HG03558 (cell line): ENCODE results near the gene UEVLD.
"Not testable (repeated sequence)": the region's sequence is repeated elsewhere in the genome, so short reads cannot be mapped to it uniquely, and the experiment has no call there.

ENCODE experiments used
- ATAC-seq: cut with Tn5 transposase; IDR thresholded peaks from one replicate; pipeline ENCODE4 v1.9.1; 2021; ENCODE audit warnings: moderate number of reproducible peaks; ENCODE audit not compliant: unreplicated experiment; ENCODE audit errors: extremely low read depth

The UEVLD gene

DNA sequence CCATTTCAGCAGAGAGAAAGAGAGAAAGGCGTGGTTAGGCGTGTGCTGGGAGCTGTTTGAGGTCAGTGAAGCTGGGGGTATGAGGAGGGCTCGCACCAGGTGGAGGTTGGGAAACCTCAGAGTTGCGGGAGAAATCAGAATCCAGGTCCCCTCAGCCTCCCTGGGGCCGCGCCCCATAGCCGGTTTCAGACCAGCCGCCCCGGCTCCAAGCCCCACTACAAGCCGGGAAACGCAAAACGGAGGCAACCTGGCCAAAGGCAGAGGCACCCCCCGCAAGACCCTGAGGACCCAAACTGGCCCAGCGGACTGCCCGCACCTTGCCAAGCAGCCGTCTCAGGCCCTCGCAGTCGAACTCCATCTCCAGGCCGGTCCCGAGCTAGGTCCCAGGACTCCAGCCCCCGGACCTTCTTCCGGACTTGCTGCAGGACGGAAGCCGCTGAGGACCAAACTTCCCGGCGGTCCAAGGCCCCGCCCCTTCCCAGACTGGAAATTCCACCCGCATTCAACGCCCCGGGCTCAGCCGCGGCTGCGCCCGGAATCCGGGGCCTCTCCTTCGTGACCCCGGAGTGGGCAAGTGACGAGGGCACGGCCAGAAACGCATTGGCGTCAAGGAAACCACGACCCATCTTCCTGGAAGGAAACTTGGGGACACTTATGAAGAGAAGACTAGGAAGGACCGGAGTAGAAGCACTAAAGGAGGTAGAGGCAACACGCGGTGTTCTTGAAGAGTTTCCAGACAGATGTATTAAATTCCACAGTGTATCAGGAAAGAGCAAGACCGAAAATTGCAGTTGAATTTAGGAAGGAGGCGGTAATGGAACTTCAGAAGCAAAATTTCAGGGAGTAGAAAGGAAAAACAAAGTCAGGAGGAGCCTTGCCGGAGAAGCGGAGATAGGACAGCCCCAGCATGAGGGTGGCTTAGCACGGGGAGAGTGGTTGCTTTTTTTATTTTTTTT, at the start of gene UEVLD:
UEVLD (minus strand) TSS at position 438 of the 956 bp plus-strand sequence; CDS start at position 358, 80 bp downstream.
- ATAC-seq = no peak

DNA sequence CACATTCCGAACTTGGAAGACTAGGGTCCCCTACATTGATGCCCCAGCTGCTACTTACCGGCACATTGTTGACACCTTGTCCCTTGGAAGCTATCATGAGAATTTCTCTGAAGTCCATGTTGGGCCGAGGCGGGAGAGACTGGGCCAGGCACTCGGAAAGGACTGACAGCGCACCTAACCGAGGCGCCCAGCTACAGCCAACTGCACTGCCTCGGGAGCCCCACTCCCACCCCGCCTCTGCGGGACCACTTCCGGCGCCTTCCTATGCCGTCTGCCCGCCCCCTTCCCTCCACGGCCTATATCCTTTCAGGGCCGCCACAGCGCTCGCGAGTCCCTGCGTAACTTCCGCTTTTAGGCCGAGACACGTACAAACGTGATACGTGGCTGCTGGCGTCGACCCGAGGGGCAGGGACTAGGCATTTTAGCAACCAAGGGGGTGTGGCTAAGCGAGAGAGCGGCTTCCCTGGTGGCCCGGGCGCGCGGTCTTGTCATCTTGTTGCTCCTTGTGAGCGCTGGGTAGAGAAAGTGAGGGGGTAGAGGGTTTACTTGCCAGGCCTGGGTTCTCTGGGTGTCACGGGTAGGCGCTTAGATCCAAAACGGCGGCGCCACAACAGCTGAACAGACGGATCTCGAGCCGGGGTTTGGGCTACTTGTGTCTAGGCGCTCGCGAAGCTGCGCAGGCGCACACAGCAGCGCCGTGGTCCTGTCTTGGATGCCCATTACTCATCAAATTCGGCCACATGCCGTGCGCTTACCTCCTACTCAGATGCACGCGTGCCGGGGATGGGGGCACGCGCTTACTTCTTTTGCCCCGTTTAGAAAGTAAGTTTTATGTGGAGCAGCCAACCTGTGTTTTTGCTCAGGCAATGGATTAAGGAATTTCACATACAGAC, 45.9 kb upstream of the UEVLD start, which contains the start of gene SPTY2D1:
SPTY2D1 (minus strand) TSS at position 203 of the 893 bp plus-strand sequence; CDS start at position 118, 85 bp downstream.
- ATAC-seq = peak; percentile 92

DNA sequence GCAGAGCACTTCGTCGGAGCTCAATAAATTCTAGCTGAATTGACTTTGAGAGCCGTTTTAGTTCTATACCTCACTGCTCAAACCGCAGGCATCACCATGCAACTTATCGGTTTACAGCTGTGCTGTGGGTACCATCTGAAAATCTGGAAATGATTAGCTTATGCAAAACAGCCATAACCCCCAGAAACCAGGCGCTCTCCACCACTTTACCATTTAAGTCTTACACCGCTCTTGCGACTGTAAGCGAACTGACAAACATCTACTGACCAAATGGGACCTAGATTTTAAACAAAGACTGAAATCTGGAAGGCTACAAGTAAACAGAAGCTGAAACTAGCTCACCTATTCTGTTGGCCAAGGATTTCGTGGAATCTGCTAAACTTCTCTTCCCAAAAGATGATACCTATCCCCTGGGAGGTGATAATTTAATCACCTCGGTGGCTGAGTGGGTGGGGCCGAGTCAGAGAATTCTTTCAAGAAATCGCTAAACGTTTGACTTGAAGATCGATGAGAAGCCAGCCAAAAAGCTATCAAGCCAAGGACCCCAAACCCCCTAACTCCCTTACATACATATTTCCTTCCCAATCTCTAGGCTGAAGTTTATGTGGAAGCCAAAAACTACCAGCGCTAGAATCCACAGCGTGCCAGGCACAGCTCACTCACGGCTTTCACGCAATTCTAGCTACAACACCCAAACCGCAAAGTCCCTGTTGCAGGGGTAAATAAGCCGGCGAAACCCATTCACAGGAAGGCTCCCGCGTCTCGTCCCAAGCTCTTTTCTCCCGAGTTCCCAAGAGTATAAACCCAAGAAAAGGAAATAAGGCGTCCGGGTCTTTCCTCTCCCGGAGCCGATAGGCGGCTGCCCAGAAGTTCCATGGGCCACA, 45.0 kb upstream of the UEVLD start:
- peak; percentile 56 for ATAC-seq

DNA sequence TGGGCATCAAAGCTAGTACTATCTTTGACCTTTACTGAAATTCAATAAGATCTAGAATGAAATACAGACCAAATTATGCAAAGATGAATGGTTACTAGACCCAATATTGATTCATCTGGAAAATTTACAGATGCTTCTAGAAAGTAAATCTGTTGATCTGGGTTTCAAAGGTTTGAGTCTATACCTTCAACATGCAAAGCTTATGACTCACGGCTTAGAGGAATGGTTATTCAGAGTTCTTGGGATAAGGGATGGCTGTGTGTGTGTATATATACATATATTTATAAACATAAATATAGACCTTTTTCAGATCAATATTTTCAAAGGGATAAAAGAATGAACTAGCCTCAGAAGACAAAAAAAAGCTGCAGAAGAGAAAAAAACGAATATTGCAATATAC, 44.3 kb upstream of the UEVLD start:
- ATAC-seq = no peak

DNA sequence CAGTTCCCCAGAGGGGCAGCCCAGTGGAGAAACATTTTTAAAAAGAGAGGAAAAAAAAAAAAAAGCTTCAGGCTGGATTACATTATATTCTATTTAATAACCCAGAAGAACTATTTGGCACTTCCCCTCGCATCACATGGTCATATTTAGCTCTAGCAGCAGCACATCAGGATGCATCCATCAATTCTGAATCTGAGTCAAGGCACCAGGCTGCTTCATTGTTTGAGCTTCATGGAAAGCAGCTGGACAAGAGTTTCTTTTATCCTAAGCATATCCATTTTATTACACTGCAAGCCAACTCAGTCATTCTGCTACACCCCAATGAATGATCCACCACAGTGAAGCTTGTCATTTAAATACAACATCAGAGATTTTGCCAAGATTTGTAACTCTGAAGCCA, 35.6 kb upstream of the UEVLD start:
- ATAC-seq = no peak

DNA sequence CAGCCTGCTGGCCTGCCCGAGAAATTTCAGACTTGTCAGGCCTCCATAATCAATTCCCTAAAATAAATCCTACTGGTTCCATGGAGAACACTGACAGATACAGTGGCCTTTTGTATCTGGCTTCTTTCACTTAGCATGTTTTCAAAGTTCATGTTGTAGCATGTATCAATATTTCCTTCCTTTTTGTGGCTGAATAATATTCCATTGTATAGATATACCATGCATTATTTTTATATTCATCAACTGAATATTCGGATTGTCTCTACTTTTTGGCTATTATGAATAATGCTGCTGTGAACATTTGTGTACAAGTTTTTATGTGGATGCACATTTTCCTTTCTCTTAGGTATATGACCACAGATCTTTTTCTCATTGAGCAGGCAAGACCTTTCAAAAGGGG, 35.2 kb upstream of the UEVLD start:
- ATAC-seq = no peak

DNA sequence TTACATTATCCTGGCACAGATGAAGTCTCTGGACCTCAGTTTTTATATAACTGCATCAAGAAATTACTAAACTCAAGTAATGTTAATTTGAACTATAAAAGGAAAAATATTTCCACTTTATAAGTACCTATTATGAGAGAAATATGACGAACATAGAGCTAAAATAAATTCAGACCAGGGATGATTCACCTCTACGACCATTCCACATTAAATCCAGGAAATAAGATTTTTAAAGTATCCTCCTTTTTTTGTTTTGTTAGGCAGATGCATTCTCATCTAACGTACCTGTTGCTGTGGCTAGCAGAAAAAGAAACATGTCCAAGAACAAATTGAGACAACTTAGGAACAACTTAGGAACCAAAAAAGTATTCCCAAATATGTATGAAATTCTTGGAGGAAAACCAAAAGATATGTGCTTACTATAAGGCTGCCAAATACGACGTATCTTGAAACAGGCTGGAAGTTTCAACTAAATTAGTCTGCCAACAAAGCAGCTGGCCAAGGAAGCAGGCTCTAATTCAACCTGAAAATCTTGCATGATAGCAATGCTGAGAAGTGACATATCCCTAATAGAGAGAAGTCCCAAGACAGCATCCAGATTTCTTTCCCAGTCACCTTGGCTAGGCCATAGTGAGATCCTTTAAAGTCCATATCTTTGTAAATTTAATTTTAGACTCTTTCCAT, 29.9 kb upstream of the UEVLD start:
- ATAC-seq = no peak

DNA sequence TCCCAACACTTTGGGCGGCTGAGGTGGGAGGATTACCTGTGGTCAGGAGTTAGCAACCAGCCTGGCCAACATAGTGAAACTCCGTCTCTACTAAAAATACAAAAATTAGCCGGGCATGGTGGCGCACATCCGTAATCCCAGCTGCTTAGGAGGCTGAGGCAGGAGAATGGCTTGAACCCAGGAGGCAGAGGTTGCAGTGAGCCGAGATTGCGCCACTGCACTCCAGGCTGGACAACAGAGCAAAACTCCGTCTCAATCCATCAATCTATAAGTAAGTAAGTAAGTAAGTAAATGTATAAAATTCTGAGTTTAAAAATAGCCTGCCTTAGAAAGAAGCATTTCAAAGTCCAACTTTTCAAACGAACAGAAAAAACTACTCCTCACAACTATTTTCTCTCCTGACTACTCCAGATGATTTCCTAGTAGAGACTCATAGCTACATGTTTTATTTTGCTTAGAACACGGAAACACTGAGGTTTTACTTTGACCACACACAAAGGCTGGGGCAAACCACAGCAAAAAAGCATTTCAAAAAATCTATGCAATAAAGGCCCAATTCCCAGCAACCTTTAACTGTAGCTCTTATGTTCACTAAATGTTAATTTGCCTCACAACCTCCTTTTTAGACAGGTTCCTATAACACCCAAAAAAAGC, 29.3 kb upstream of the UEVLD start:
- peak; percentile 29 for ATAC-seq

DNA sequence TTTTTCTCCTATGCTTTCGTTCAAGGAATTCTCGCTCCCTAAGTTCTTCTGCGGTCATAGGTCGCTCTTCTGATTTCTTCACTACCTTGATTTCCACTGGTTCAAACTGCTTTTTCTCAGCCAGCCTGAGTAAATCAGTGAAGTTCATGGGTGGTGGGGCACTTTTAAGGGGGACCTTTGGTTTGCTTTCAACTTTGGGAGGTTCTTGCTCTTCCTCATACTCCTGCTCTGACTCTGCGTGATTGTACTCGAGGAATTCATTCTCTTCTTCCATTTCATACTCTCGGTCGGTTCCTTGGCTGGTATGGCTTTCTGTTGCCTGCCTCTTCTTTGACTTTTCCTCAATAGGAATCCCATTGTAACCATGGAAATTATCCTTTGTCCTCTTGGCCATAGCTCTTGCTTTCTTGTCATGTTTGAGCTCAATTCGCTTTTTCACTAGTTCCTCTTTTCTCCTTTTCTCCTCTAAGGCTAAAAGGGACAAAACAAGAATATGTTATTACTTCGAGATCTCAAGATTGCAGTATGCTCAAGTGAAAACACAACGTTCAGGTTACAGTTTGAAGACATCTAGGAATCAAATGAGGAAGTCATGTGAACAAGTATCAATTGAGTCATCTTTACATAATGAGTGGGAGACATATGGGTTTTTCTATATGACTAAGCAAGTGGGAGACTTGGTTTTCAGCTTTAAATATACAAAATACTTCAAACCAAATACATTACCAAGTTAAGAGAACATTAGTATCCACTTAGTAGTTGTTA, 27.3 kb upstream of the UEVLD start:
- ATAC-seq = peak; percentile 90

DNA sequence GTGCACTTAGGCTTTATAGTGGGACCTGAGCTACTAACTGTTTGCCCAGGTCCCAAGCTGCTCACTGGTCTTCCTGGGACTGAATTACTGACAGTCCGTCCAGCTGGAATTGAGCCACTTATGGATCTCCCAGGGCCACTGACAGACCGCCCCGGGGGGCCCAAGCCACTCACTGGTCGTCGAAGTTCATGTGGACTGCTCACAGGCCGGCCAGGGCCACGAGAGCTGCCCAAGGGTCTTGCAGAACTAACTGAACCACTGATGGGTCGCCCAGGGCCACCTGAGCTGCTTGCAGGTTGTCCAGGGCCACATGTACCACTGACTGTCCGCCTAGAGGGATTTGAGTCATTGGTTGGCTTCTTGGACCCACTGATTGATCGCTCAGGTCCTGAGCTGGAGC, 26.1 kb upstream of the UEVLD start:
- ATAC-seq = no peak

DNA sequence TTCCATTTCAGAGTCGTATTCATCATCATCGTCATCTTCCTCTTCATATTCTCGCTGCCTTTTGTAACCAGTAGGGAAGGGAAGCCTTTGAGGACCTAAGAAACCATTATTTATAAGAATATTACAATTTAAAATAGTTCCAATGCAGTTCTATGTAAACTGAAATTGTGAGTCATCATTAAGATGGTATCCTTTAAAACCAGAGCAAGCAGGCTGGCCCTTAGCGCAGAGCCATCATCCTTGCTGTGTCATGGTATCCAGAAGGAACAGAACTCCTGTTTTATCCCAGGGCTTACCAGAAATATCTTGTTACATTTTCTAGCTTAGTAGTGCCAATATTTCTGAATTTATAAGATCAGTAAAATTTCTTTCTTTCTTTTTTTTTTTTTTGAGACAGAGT, 23.9 kb upstream of the UEVLD start:
- ATAC-seq = no peak

DNA sequence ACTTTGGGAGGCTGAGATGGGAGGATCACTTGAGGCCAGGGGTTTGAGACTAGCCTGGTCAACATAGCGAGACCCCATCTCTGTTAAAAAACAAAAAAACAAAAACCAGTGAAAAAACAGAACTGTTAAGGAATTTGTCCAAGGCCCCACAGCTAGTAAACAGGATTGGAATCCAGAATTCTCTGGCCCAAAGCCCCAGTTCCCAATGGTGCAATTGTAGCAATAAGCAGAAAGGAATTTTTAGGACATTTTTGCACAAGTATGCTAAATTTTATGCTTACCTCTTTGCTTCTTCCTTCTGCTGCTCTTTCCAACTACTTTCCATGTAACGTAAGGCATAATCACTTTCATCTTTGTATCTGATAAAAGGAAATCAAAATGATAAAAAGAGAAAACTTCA, 22.7 kb upstream of the UEVLD start:
- no peak for ATAC-seq

DNA sequence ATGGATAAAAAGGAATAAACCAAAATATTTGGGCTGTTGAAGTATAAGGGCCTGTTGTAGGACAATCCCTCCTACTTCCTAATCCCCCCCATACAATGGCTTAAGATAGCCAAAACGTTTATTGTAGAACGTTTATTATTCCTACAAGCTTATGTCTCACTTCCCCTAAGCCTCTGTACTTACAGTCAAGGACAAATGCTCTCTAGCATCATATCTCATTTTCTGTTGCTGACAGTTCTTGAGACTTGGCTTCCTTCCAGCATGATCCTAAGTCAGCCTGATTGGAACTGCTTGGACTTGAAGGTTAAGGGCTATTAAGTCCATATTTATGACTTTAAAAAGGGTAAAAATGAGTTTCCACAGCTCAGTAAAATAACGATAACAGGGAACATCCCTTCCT, 19.8 kb upstream of the UEVLD start:
- no peak for ATAC-seq

DNA sequence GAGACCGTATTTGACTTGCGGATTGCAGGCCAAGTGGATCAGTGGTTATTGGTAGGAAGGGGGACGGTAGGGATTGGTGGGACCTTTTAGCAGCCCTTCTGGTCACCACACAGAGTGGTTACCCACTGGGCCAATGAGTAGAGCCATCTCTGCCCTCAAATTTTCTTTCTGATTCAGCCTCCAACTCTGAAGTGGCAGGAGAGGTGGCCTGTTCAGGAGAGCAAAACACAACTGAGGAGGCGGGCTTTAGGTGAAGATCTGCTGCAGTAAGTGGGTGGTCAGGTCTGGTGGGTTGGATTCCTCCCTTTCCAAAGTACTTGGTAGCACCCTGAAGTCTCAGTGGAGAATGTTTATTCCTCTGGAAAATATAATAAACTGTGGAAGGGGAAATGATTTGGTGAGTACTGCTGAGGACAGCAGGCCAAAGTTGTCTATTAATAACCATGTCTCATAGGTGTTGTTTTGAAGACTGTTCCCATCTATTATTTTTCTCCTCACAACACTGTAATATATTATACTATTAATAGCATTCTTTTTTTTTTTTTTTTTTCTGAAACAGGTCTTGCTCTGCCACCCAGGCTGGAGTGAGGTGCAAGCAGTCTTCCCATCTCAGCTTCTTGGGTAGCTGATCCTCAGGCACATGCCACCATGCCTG, 12.5 kb upstream of the UEVLD start:
- no peak for ATAC-seq

DNA sequence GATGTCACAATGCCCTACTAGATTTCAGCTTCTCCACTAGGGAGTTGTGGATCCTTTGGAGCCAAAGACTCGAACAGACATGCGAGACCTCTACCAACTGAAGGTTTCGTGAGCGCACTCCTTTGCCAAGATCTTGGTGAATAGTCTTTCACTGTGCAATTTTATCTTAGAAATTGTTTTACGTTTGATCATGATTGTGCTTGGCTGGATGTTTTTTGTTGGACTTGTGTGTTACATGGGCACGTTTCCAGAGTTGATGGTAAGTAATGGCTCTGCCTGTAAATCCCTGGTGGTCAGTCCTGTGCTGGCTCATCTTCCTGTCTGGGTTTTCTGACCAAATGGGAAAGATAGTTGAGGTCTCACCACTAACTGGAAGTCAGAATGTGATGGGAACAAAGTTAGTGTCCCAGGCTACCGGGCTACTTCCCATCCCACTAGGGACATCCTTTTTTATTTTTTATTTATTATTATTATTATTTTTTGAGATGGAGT, 11.3 kb upstream of the UEVLD start, which contains the start of gene MISFA:
MISFA (plus strand) TSS at position 51 of the 492 bp plus-strand sequence; CDS start at position 191, 140 bp downstream.
- no peak for ATAC-seq

DNA sequence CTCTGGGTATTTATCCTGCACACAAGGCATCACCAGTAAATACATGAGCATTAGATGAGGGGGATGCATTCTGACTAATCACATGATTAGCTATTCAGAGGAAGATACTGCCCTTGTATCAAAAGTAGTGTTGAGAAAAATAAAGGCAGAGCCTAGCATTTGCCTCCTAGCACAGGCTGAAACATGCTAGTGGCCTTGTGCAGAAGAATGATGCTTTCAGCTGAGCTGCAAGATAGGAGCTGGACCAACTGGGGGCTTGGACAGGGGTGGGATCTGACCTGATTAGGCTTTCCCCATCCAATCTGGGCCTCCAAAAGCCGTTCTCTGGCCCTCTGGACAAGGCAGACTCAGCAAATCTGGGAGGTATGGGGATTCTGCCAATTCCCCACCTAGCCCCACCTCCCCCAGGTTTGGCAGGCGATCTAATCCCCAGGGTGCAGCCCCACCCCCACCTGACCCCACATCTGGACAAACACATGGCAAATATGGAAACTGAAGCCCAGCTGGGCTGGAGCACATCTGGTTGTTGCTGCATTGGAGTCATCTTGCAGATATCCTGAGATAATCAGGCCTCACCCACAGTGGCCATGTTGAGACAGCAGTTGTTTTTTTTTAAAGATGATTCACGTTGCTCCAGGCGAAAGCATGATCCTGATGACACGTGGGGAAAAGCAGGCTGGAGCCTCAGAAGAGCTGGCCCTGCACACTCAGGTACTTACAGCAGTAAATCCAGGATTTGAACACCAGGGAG, 6.6 kb upstream of the UEVLD start:
- no peak for ATAC-seq

DNA sequence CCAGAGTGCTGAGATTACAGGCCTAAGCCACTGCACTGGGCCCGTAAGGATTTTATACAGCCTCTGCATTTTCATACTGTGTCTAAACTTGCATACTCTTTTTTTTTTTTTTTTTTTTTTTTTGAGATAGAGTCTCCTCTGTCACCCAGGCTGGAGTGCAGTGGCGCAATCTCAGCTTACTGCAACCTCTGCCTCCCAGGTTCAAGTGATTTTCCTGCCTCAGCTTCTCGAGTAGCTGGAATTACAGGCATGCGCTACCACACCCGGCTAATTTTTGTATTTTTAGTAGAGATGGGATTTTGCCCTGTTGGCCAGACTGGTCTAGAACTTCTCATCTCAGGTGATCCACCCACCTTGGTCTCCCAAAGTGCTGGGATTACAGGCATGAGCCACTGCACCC, 5.6 kb upstream of the UEVLD start:
- ATAC-seq = not testable (repeated sequence)
